GM23248 (cell line): ENCODE measurements around the gene CIPC. TPM values are rescaled to one million over a fixed set of nuclear protein-coding genes. Genes with fewer than 3 reads are reported as not detected.

Source experiments
- DNase-seq: peaks from one replicate; pipeline ENCODE4 v3.0.0-alpha.2; 2015
- H2AFZ ChIP-seq: fragments of 200-600 bp; sonication (generic); 2 replicates; pipeline ENCODE4 v1.6.1; 2016; ENCODE audit warnings: antibody characterized with exemption
- H3F3A ChIP-seq: fragments of 200-600 bp; sonication (generic); 2 replicates; pipeline ENCODE4 v1.6.1; 2016; ENCODE audit warnings: mild to moderate bottlenecking, antibody characterized with exemption, mixed run types; ENCODE audit not compliant: insufficient read depth
- H3K27ac ChIP-seq: fragments of 200-600 bp; sonication (generic); 2 replicates; pipeline ENCODE4 v1.5.1; 2016; ENCODE audit warnings: mild to moderate bottlenecking
- H3K27me3 ChIP-seq: fragments of 200-600 bp; sonication (generic); replicated peaks from 2 replicates; pipeline ENCODE4 v1.6.1; 2016; ENCODE audit warnings: mild to moderate bottlenecking; ENCODE audit not compliant: insufficient read depth
- H3K36me3 ChIP-seq: fragments of 200-600 bp; sonication (generic); 2 replicates; pipeline ENCODE4 v1.6.1; 2016; ENCODE audit warnings: low read depth, mild to moderate bottlenecking
- H3K4me1 ChIP-seq: fragments of 200-600 bp; sonication (generic); 2 replicates; pipeline ENCODE4 v1.6.1; 2016; ENCODE audit warnings: mild to moderate bottlenecking; ENCODE audit not compliant: insufficient read depth
- H3K4me2 ChIP-seq: fragments of 200-600 bp; sonication (generic); one replicate; pipeline ENCODE4 v1.6.1; 2016; ENCODE audit warnings: mild to moderate bottlenecking; ENCODE audit not compliant: unreplicated experiment
- H3K4me3 ChIP-seq: fragments of 200-600 bp; sonication (generic); 2 replicates; pipeline ENCODE4 v1.5.1; 2016; ENCODE audit warnings: mild to moderate bottlenecking
- H3K79me2 ChIP-seq: fragments of 200-600 bp; sonication (generic); 2 replicates; pipeline ENCODE4 v1.6.1; 2016; ENCODE audit warnings: mild to moderate bottlenecking; ENCODE audit not compliant: insufficient read depth
- H3K9ac ChIP-seq: fragments of 200-600 bp; sonication (generic); 2 replicates; pipeline ENCODE4 v1.6.1; 2016; ENCODE audit warnings: mild to moderate bottlenecking
- H3K9me2 ChIP-seq: fragments of 200-600 bp; sonication (generic); 2 replicates; pipeline ENCODE4 v1.6.1; 2016; ENCODE audit warnings: mixed run types, mild to moderate bottlenecking, moderate library complexity; ENCODE audit not compliant: insufficient read depth
- H3K9me3 ChIP-seq: fragments of 200-600 bp; sonication (generic); one replicate; pipeline ENCODE4 v1.6.1; 2017; ENCODE audit warnings: low read depth
- H4K20me1 ChIP-seq: fragments of 200-600 bp; sonication (generic); 2 replicates; pipeline ENCODE4 v1.6.0; 2016; ENCODE audit not compliant: insufficient read depth
- EZH2 ChIP-seq: fragments of 200-600 bp; sonication (generic); IDR thresholded peaks from 2 replicates; pipeline ENCODE4 v1.6.1; 2018; ENCODE audit warnings: antibody characterized with exemption, mild to moderate bottlenecking; ENCODE audit not compliant: insufficient read depth, poor library complexity, severe bottlenecking
- EZH2phosphoT487 ChIP-seq: fragments of 200-600 bp; sonication (generic); IDR thresholded peaks from 2 replicates; pipeline ENCODE4 v1.6.1; 2018; ENCODE audit warnings: antibody characterized with exemption, moderate library complexity, mild to moderate bottlenecking, low read depth; ENCODE audit not compliant: insufficient read depth
- WGBS, 2 experiments: methylation state at CpG; one replicate each; pipeline ENCODE4 v1.1.6; 2015 to 2017; ENCODE audit warnings: low lambda C conversion rate in 2 of 2, low coverage in 1 of 2; ENCODE audit errors: missing lambda C conversion rate in 2 of 2; 5-methylcytosine and 5-hydroxymethylcytosine counted together
- in situ Hi-C: fragments of 300-500 bp; cut with MboI; formaldehyde crosslinking; loops from 2 replicates; pipeline ENCODE4 v1.15.0; 2020
- polyA plus RNA-seq: library from polyadenylated mRNA; unstranded; fragments of >200 nt; fragmentation: Nextera tagmentation; extraction: Ambion mirVana; gene quantifications from 2 replicates; pipeline ENCODE4 v1.2.1, GENCODE V29; 2016
- total RNA-seq: library from RNA; depleted of rRNA; stranded (reverse); fragments of >200 nt; shearing (Covaris generic); gene quantifications from 2 replicates; pipeline ENCODE4 v1.2.3, GENCODE V29; 2014

CIPC gene
- total and polyA plus RNA-seq, 2 experiments from 2014 or later, result 5.5 to 10.8 TPM

GRCh38 chr14:77067632-77068516 is 30.2 kb upstream of the CIPC start:
- Histone ChIP-seq H3F3A (peaks cover 5% of the 10 kb centered on the region), H3K27ac (no peak overlapping the region), H3K36me3 (no peaks in the 10 kb centered on the region), H3K9me3 (no peaks in the 10 kb centered on the region), H3K4me3 (no peak overlapping the region), H3K4me1 (peaks cover 6% of the 10 kb centered on the region), H2AFZ (no peak overlapping the region), H3K9me2 (no peaks in the 10 kb centered on the region), H3K4me2 (no peak overlapping the region), H3K27me3 (no peaks in the 10 kb centered on the region), H4K20me1 (no peaks in the 10 kb centered on the region), H3K9ac (no peak overlapping the region), H3K79me2 (no peaks in the 10 kb centered on the region)
- peak; percentile 82 for DNase-seq
- WGBS, 2 experiments, result 38 to 44% methylated on average over 10 to 11 of the region's 11 CpGs
- in situ Hi-C loops, result loop anchor here (10.0 kb wide), 2 partner anchors 153 to 183 kb away; no protein-coding TSS in a partner anchor
- TF ChIP-seq EZH2 (no peak), EZH2phosphoT487 (no peak)

DNA sequence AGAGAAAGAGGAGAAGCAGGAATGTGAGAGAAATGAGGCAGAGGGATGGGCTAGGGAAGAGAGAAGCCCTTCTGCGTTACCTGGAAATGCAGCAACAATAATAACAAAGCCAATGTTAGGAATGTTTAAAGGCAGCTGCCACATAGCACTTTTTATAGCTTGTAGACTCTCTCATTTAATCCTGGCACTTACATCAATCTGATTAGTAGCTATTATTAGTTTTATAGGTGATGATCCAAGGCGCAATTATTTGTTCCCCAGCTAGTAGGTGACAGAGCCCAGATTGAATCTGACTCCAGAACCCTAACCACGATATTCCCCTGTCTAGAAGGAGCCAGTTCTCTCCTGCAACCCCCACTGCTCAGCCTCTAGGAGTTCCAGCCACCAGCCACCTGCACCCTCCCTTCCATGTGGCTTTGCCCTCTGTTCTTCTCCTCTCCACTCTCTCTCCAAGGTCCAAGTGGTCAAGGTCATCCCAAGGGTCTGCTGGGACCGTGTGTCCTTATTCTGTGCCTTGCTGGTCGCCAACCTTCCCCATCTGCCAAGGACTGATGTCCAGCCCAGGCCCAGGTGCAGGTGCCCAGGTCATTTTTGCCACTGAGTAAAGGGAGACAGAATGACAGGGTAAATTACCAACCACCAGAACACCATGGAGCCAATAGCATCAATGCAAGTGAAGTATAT is 29.4 kb upstream of the CIPC start:
- Histone ChIP-seq H3K9me2 (no peaks in the 10 kb centered on the region), H4K20me1 (no peaks in the 10 kb centered on the region), H3K4me3 (no peak overlapping the region), H3K36me3 (no peaks in the 10 kb centered on the region), H3K27ac (no peak overlapping the region), H3K27me3 (no peaks in the 10 kb centered on the region), H3K9ac (no peak overlapping the region), H3K9me3 (no peaks in the 10 kb centered on the region), H3K79me2 (no peaks in the 10 kb centered on the region), H2AFZ (no peak overlapping the region), H3K4me2 (no peak overlapping the region), H3F3A (peaks cover 5% of the 10 kb centered on the region), H3K4me1 (peaks cover 6% of the 10 kb centered on the region)
- DNase-seq, result no peak
- TF ChIP-seq EZH2, result no peak
- no peak for TF ChIP-seq EZH2phosphoT487
- WGBS, 2 experiments, result 30 to 35% methylated on average over 5 of the region's 5 CpGs
- in situ Hi-C loops, result loop anchor here (10.0 kb wide), 2 partner anchors 154 to 184 kb away; no protein-coding TSS in a partner anchor

DNA sequence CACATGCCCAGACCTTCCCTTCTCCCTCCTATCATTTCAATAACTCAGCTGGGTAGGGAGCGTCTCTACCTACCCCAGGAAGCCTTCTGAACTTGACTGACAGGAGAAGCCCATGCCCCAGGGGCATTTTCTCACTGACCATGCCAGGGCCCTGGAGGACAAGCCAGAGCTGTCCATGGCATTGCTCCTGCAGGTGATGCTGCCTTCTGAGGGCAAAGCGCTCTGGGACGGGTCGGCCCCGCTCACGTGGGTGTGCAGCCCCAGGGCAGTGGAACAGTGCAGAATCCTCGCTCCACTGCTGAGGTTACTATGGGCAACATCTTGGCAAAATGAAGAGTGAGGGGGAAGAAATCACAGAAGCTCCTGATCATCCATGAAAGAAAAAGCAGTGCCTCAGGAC is 28.5 kb upstream of the CIPC start:
- in situ Hi-C loops, result loop anchor here (10.0 kb wide), 2 partner anchors 155 to 185 kb away; no protein-coding TSS in a partner anchor

DNA sequence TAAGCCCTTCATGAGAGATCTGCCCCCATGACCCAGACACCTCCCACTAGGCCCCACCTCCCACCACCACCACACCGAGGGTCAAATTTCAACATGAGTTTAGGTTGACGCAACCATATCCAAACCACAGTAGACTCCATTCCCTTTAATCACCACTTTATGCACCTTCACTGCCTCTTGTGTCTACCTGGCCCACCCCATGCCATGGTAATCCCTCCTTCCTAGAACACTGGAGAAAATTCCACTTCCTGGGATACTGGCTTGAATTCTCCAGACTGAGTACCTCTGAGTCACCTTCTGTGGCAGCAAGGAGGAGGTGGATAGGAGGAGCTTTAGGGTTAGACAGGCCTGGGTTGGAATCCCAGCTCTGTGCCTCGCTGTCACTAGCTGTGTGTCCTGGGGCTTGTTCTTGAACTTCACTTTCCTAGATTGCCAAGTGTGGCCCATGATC is 26.1 kb upstream of the CIPC start:
- peaks cover 5% of the 10 kb centered on the region for H3F3A ChIP-seq
- peaks cover 6% of the 10 kb centered on the region for H3K4me1 ChIP-seq
- no peak for TF ChIP-seq EZH2
- no peak for TF ChIP-seq EZH2phosphoT487
- DNase-seq, result peak; percentile 71
- no peak overlapping the region for H3K27ac ChIP-seq
- H3K36me3 ChIP-seq, result no peaks in the 10 kb centered on the region
- no peaks in the 10 kb centered on the region for H3K27me3 ChIP-seq
- H4K20me1 ChIP-seq, result no peaks in the 10 kb centered on the region
- WGBS, 2 experiments, result 78 to 83% methylated on average over 3 of the region's 3 CpGs
- in situ Hi-C loops, result no loop called here
- H3K9me3 ChIP-seq, result no peaks in the 10 kb centered on the region
- no peaks in the 10 kb centered on the region for H3K79me2 ChIP-seq
- peak overlapping the region; percentile 14 for H3K4me2 ChIP-seq
- H3K9ac ChIP-seq, result no peak overlapping the region
- no peak overlapping the region for H3K4me3 ChIP-seq
- 0 out of 2 replicates have a peak overlapping the region, but pooled peaks have one; percentile 5 for H2AFZ ChIP-seq
- no peaks in the 10 kb centered on the region for H3K9me2 ChIP-seq

More for the DNA sequence above, 28.5 kb upstream of the CIPC start:
- H3K36me3 ChIP-seq, result no peaks in the 10 kb centered on the region
- no peak overlapping the region for H3K9ac ChIP-seq
- H3K4me3 ChIP-seq, result no peak overlapping the region
- WGBS, 2 experiments, result 68 to 75% methylated on average over 7 of the region's 7 CpGs
- H3K9me2 ChIP-seq, result no peaks in the 10 kb centered on the region
- TF ChIP-seq EZH2 (no peak), EZH2phosphoT487 (no peak)
- H3K4me2 ChIP-seq, result no peak overlapping the region
- no peaks in the 10 kb centered on the region for H3K79me2 ChIP-seq
- DNase-seq, result no peak
- H3K9me3 ChIP-seq, result no peaks in the 10 kb centered on the region
- no peaks in the 10 kb centered on the region for H4K20me1 ChIP-seq
- peaks cover 5% of the 10 kb centered on the region for H3F3A ChIP-seq
- H3K4me1 ChIP-seq, result peaks cover 6% of the 10 kb centered on the region
- no peak overlapping the region for H2AFZ ChIP-seq
- no peak overlapping the region for H3K27ac ChIP-seq
- H3K27me3 ChIP-seq, result no peaks in the 10 kb centered on the region
